H9 (cell line): ENCODE data around the gene LMX1B. TPM values are rescaled to one million over a fixed set of nuclear protein-coding genes. Genes with fewer than 3 reads are reported as not detected.

ENCODE experiments used
- DNase-seq: peaks from one replicate; pipeline ENCODE4 v3.0.0-alpha.2; 2017
- H2AFZ ChIP-seq: one replicate; pipeline ENCODE4 v1.6.1; 2013; ENCODE audit warnings: mild to moderate bottlenecking, low read length, control low read depth, moderate library complexity
- H2AK5ac ChIP-seq: 2 replicates; pipeline ENCODE4 v1.6.1; 2013; ENCODE audit warnings: low read length, control low read depth, mixed read lengths; ENCODE audit not compliant: insufficient read length
- H2BK120ac ChIP-seq: one replicate; pipeline ENCODE4 v1.6.1; 2013; ENCODE audit warnings: low read depth, mild to moderate bottlenecking, low read length, control low read depth, inconsistent platforms; ENCODE audit not compliant: poor library complexity, severe bottlenecking
- H2BK12ac ChIP-seq: 2 replicates; pipeline ENCODE4 v1.6.1; 2013; ENCODE audit warnings: low read length, control low read depth, mixed read lengths, low read depth; ENCODE audit not compliant: insufficient read length
- H2BK15ac ChIP-seq: 2 replicates; pipeline ENCODE4 v1.6.1; 2013; ENCODE audit warnings: low read depth, low read length, control low read depth
- H2BK20ac ChIP-seq: one replicate; pipeline ENCODE4 v1.6.1; 2013; ENCODE audit warnings: low read depth, mild to moderate bottlenecking, low read length, control low read depth, inconsistent platforms; ENCODE audit not compliant: poor library complexity, severe bottlenecking
- H2BK5ac ChIP-seq: 2 replicates; pipeline ENCODE4 v1.6.1; 2013; ENCODE audit warnings: low read length, control low read depth, mixed read lengths; ENCODE audit not compliant: insufficient read length
- H3K14ac ChIP-seq: 2 replicates; pipeline ENCODE4 v1.6.1; 2013; ENCODE audit warnings: low read length, control low read depth; ENCODE audit not compliant: insufficient read depth
- H3K18ac ChIP-seq: 2 replicates; pipeline ENCODE4 v1.6.1; 2013; ENCODE audit warnings: low read depth, mild to moderate bottlenecking, mixed read lengths, low read length, control low read depth; ENCODE audit not compliant: insufficient read length
- H3K23ac ChIP-seq: 2 replicates; pipeline ENCODE4 v1.6.1; 2013; ENCODE audit warnings: low read length, control low read depth, mixed read lengths, low read depth; ENCODE audit not compliant: insufficient read length
- H3K23me2 ChIP-seq: 2 replicates; pipeline ENCODE4 v1.6.1; 2013; ENCODE audit warnings: low read depth, mild to moderate bottlenecking, mixed read lengths, low read length, control low read depth; ENCODE audit not compliant: insufficient read length, poor library complexity, severe bottlenecking
- H3K27ac ChIP-seq: 2 replicates; pipeline ENCODE4 v1.5.1; 2013; ENCODE audit warnings: low read length, control low read depth, mixed read lengths, low read depth; ENCODE audit not compliant: insufficient read length
- H3K27me3 ChIP-seq: 2 replicates; pipeline ENCODE4 v1.6.1; 2013; ENCODE audit warnings: low read length, control low read depth, inconsistent platforms; ENCODE audit not compliant: insufficient read depth
- H3K4ac ChIP-seq: 2 replicates; pipeline ENCODE4 v1.6.1; 2013; ENCODE audit warnings: low read depth, mild to moderate bottlenecking, control low read depth, inconsistent platforms, low read length, moderate library complexity
- H3K4me1 ChIP-seq: 2 replicates; pipeline ENCODE4 v1.6.1; 2013; ENCODE audit warnings: low read length, control low read depth, inconsistent platforms; ENCODE audit not compliant: insufficient read depth
- H3K4me2 ChIP-seq: 2 replicates; pipeline ENCODE4 v1.6.1; 2013; ENCODE audit warnings: low read length, control low read depth, mixed read lengths; ENCODE audit not compliant: insufficient read length, insufficient read depth
- H3K56ac ChIP-seq: 2 replicates; pipeline ENCODE4 v1.6.1; 2013; ENCODE audit warnings: low read depth, mild to moderate bottlenecking, mixed read lengths, low read length, control low read depth; ENCODE audit not compliant: insufficient read length
- H3K79me1 ChIP-seq: 2 replicates; pipeline ENCODE4 v1.6.1; 2013; ENCODE audit warnings: low read depth, mild to moderate bottlenecking, moderate library complexity, low read length, control low read depth, inconsistent platforms; ENCODE audit not compliant: insufficient read depth, poor library complexity, severe bottlenecking
- H3K79me2 ChIP-seq: 2 replicates; pipeline ENCODE4 v1.6.1; 2013; ENCODE audit warnings: low read length, control low read depth, inconsistent platforms; ENCODE audit not compliant: insufficient read depth
- H3K9ac ChIP-seq: 2 replicates; pipeline ENCODE4 v1.6.1; 2013; ENCODE audit warnings: low read length, control low read depth, mixed read lengths; ENCODE audit not compliant: insufficient read length; ENCODE audit errors: extremely low read depth
- H3K9me3 ChIP-seq: one replicate; pipeline ENCODE4 v1.6.1; 2013; ENCODE audit warnings: low read depth, low read length, inconsistent platforms; ENCODE audit not compliant: control insufficient read depth
- H3T11ph ChIP-seq: one replicate; pipeline ENCODE4 v1.6.1; 2013; ENCODE audit warnings: mild to moderate bottlenecking, low read length, control low read depth, inconsistent platforms
- H4K20me1 ChIP-seq: one replicate; pipeline ENCODE4 v1.6.1; 2013; ENCODE audit not compliant: control insufficient read depth, insufficient read length, insufficient read depth
- H4K5ac ChIP-seq: 2 replicates; pipeline ENCODE4 v1.6.1; 2013; ENCODE audit warnings: low read depth, mild to moderate bottlenecking, mixed read lengths, low read length, control low read depth; ENCODE audit not compliant: insufficient read length
- H4K8ac ChIP-seq: replicated peaks from 2 replicates; pipeline ENCODE4 v1.6.1; 2013; ENCODE audit warnings: low read length, control low read depth, mixed read lengths, low read depth; ENCODE audit not compliant: insufficient read length
- H4K91ac ChIP-seq: 2 replicates; pipeline ENCODE4 v1.6.1; 2013; ENCODE audit warnings: low read depth, mild to moderate bottlenecking, moderate library complexity, mixed read lengths, low read length, control low read depth; ENCODE audit not compliant: insufficient read length
- H3K27ac Mint-ChIP-seq, 3 experiments: 2 replicates in 2 of 3; 3 replicates in 1 of 3; pipeline ENCODE4 v1.8.0; 2020 to 2021; ENCODE audit warnings: mixed read lengths in 3 of 3, mild to moderate bottlenecking in 1 of 3, moderate library complexity in 1 of 3
- H3K27me3 Mint-ChIP-seq: 2 replicates; pipeline ENCODE4 v1.8.0; 2021; ENCODE audit warnings: low read depth, mild to moderate bottlenecking, moderate library complexity, mixed read lengths
- H3K36me3 Mint-ChIP-seq, 3 experiments: 2 replicates in 2 of 3; 3 replicates in 1 of 3; pipeline ENCODE4 v1.8.0; 2020 to 2021; ENCODE audit warnings: low read depth in 3 of 3, mixed read lengths in 3 of 3; ENCODE audit not compliant: insufficient read depth in 1 of 3
- H3K4me1 Mint-ChIP-seq, 2 experiments: 2 replicates each; pipeline ENCODE4 v1.8.0; 2020; ENCODE audit warnings: mixed read lengths in 2 of 2
- H3K4me3 Mint-ChIP-seq, 2 experiments: 2 replicates in 1 of 2; 3 replicates in 1 of 2; pipeline ENCODE4 v1.8.0; 2020 to 2021; ENCODE audit warnings: mild to moderate bottlenecking in 2 of 2, mixed read lengths in 2 of 2, moderate library complexity in 1 of 2
- H3K9me3 Mint-ChIP-seq, 2 experiments: 2 replicates in 1 of 2; 3 replicates in 1 of 2; pipeline ENCODE4 v1.8.0; 2020; ENCODE audit warnings: mild to moderate bottlenecking in 2 of 2, mixed read lengths in 2 of 2, moderate library complexity in 1 of 2
- WGBS: extraction: QIAGEN DNeasy Blood & Tissue Kit; methylation state at CpG from one replicate; pipeline ENCODE4 v1.1.7; 2013; ENCODE audit warnings: missing lambda C conversion rate, low lambda C conversion rate, mixed read lengths; ENCODE audit not compliant: insufficient read length; ENCODE audit errors: extremely low coverage; 5-methylcytosine and 5-hydroxymethylcytosine counted together
- total RNA-seq: library from RNA; stranded (reverse); gene quantifications from 2 replicates; pipeline ENCODE4 v1.2.1, GENCODE V29; 2021
- TF ChIP-seq, protein P1 (sequence below): fragments of 200-600 bp; sonication (generic); conservative IDR thresholded peaks from 3 replicates; pipeline ENCODE4 v1.8.0; 2021; ENCODE audit warnings: antibody characterized with exemption, mild to moderate bottlenecking

LMX1B gene
- total RNA-seq, 1 experiment from 2014 or later, result 0.85 TPM

DNA sequence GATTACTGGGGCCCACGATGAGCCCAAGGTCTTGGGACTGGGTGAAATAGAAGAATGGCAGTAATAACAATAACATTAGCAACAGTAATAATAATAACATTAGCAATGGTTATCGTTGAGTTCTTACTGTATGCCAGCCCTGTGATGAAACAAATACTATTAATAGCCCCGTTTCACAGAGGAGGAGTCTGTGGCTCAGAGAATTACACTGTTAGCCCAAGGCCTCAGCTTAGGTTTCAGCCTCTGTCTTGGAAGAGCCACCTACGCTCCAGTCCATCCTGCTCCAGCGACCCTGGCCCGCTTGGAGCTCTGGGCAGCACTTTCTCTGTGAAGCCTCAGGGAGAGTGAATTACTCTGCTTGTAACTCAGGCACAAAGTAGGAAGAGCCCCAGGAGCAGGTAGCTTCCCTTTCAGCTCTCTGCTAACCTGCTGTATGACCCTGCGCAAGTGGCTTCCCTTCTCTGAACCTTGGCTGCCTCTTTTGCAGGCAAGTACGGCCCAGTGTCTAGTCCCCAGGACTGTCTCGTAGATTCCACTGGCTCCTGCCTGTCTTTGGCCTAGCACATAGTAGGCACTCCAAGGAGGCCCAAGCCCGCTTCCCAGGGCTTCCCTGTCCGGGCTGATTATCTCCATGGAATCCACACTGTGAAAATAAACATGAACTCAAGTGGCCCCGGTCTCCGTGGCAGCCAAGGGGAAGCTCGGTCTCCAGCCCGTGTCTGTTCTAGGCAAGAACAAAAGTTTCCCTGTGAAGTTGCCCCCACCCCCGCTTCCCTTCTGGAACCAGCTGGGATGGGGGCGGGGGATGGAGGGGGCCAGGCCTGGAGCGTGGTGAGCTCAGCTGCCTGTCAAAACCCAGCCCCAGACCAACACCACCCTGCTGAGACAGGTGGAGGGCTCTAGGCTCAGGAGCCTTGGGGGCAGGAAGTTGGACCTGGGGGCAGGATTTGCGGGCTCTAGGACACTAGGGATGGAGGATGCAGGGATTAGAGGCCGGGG is 26.2 kb upstream of the LMX1B start:
- Histone ChIP-seq H3K27me3 (no peaks in the 10 kb centered on the region), H2BK5ac (no peak overlapping the region), H3K56ac (no peak overlapping the region), H3K23me2 (no peaks in the 10 kb centered on the region), H3K79me1 (no peaks in the 10 kb centered on the region), H4K8ac (no peak overlapping the region), H3K23ac (no peak overlapping the region), H2BK120ac (no peak overlapping the region), H3K4ac (no peak overlapping the region), H3K9me3 (no peaks in the 10 kb centered on the region), H2AK5ac (no peak overlapping the region), H3K79me2 (no peaks in the 10 kb centered on the region), H3K14ac (0 out of 2 replicates have a peak overlapping the region, but pooled peaks have one; percentile 18), H3K9ac (no peak overlapping the region), H4K20me1 (no peaks in the 10 kb centered on the region), H3K18ac (no peak overlapping the region), H3T11ph (no peak overlapping the region), H2BK12ac (no peak overlapping the region), H3K27ac (no peak overlapping the region), H2AFZ (no peak overlapping the region), H4K91ac (no peak overlapping the region), H3K4me2 (no peak overlapping the region), H2BK20ac (no peak overlapping the region), H2BK15ac (no peak overlapping the region), H4K5ac (no peak overlapping the region), H3K4me1 (no peaks in the 10 kb centered on the region)
- Mint-ChIP-seq H3K36me3 (no peaks in the 10 kb centered on the region; a peak in 1 of 7 replicates), H3K27me3 (peaks cover 29% of the 10 kb centered on the region), H3K27ac (no peak overlapping the region), H3K4me1 (peaks cover 18 to 27% of the 10 kb centered on the region in 2 experiments), H3K4me3 (no peak overlapping the region), H3K9me3 (peaks cover 0 to 2% of the 10 kb centered on the region in 2 experiments; a peak in 1 of 5 replicates)
- no peak for DNase-seq
- TF ChIP-seq, protein P1, sequence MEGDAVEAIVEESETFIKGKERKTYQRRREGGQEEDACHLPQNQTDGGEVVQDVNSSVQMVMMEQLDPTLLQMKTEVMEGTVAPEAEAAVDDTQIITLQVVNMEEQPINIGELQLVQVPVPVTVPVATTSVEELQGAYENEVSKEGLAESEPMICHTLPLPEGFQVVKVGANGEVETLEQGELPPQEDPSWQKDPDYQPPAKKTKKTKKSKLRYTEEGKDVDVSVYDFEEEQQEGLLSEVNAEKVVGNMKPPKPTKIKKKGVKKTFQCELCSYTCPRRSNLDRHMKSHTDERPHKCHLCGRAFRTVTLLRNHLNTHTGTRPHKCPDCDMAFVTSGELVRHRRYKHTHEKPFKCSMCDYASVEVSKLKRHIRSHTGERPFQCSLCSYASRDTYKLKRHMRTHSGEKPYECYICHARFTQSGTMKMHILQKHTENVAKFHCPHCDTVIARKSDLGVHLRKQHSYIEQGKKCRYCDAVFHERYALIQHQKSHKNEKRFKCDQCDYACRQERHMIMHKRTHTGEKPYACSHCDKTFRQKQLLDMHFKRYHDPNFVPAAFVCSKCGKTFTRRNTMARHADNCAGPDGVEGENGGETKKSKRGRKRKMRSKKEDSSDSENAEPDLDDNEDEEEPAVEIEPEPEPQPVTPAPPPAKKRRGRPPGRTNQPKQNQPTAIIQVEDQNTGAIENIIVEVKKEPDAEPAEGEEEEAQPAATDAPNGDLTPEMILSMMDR, result no peak
- no CpG with 5 or more reads among the region's 20 CpGs for WGBS
